ENCODE data around the gene ENTREP1. TPM values are rescaled to one million over a fixed set of nuclear protein-coding genes. Genes with fewer than 3 reads are reported as not detected.

ENTREP1 gene
- total and polyA plus RNA-seq, 8 donors = 2.0 to 40.2 (median 11.3) TPM

GRCh38 chr9:69332067-69332685 is 7.2 kb downstream of the ENTREP1 start:
- Histone ChIP-seq H3K36me3 (no peaks in the 10 kb centered on the region), H3K27ac (no peak overlapping the region), H3K27me3 (no peaks in the 10 kb centered on the region), H3K9me3 (no peaks in the 10 kb centered on the region), H3K4me1 (peaks cover under 1 to 14% (median 3%) of the 10 kb centered on the region in 4 donors), H3K4me3 (no peak overlapping the region)
- TF ChIP-seq EP300 (IDR thresholded peaks at IDR 0.05) (no peak), POLR2AphosphoS5 (IDR thresholded peaks at IDR 0.05) (no peak), POLR2A (IDR thresholded peaks at IDR 0.05) (no peak), CTCF (IDR thresholded peaks at IDR 0.05) (no peak)
- intact Hi-C loops (cut with DNase I; ENCODE audit: low total_unique reads) = no loop called here
- WGBS, 5 donors = 92 to 97% (median 95%) methylated on average over 5 of the region's 5 CpGs
- no peak for DNase-seq

GRCh38 chr9:69333716-69334115 is 8.7 kb downstream of the ENTREP1 start:
- Histone ChIP-seq H3K27ac (no peak overlapping the region), H3K27me3 (no peaks in the 10 kb centered on the region), H3K4me3 (no peak overlapping the region), H3K36me3 (no peaks in the 10 kb centered on the region), H3K4me1 (peaks cover 0 to 12% (median 3%) of the 10 kb centered on the region in 4 donors), H3K9me3 (no peaks in the 10 kb centered on the region)
- DNase-seq = no peak
- WGBS, 5 donors = 69 to 100% (median 91%) methylated on average over 2 of the region's 2 CpGs
- TF ChIP-seq POLR2A (IDR thresholded peaks at IDR 0.05) (no peak), EP300 (IDR thresholded peaks at IDR 0.05) (no peak), CTCF (IDR thresholded peaks at IDR 0.05) (no peak), POLR2AphosphoS5 (IDR thresholded peaks at IDR 0.05) (no peak)
- intact Hi-C loops (cut with DNase I; ENCODE audit: low total_unique reads) = no loop called here

- H3K27me3 ChIP-seq = no peaks in the 10 kb centered on the region
- peaks cover 0 to 13% (median 3%) of the 10 kb centered on the region in 4 donors for H3K4me1 ChIP-seq
- no peaks in the 10 kb centered on the region for H3K36me3 ChIP-seq
- intact Hi-C loops (cut with DNase I; ENCODE audit: low total_unique reads) = no loop called here
- no peak for DNase-seq
- no peak overlapping the region for H3K27ac ChIP-seq
- H3K4me3 ChIP-seq = no peak overlapping the region
- TF ChIP-seq POLR2AphosphoS5 (IDR thresholded peaks at IDR 0.05) (no peak), EP300 (IDR thresholded peaks at IDR 0.05) (no peak), CTCF (IDR thresholded peaks at IDR 0.05) (no peak), POLR2A (IDR thresholded peaks at IDR 0.05) (no peak)
- no peaks in the 10 kb centered on the region for H3K9me3 ChIP-seq
These were observed 9.3 kb downstream of the ENTREP1 start for GRCh38 chr9:69334317-69334716.

GRCh38 chr9:69339620-69340019 is 14.6 kb downstream of the ENTREP1 start:
- H3K36me3 ChIP-seq = no peaks in the 10 kb centered on the region
- no peaks in the 10 kb centered on the region for H3K27me3 ChIP-seq
- whole genome bisulfite sequencing, 5 donors = 41 to 75% (median 52%) methylated on average over 2 of the region's 2 CpGs
- no peak for DNase-seq
- no peaks in the 10 kb centered on the region for H3K9me3 ChIP-seq
- no peak for TF ChIP-seq CTCF (IDR thresholded peaks at IDR 0.05)
- H3K4me3 ChIP-seq = no peak overlapping the region
- intact Hi-C loops (cut with DNase I; ENCODE audit: low total_unique reads) = no loop called here
- no peak overlapping the region for H3K27ac ChIP-seq
- H3K4me1 ChIP-seq = peaks cover 0 to 6% (median 0%) of the 10 kb centered on the region in 4 donors

Measured in stomach (tissue), 9 donors.